ENCODE measurements around the gene TRIM7. TPM values are rescaled to one million over a fixed set of nuclear protein-coding genes. Genes with fewer than 3 reads are reported as not detected.

Gene TRIM7
- total and polyA plus RNA-seq, 9 of the 15 experiments (the other 6 are each of a cell fraction or from before 2014, with no cell fraction given): 2.6 to 14.9 (median 8.9) TPM

- TF ChIP-seq TFE3 (CRISPR knock-in tag; IDR thresholded peaks at IDR 0.05): no peak
- TF ChIP-seq SAP30 (IDR thresholded peaks at IDR 0.05; ENCODE audit: borderline replicate concordance, insufficient read depth, low read depth, low read length, poor library complexity, severe bottlenecking): peak; percentile 18
- TF ChIP-seq ZNF143 (CRISPR knock-in tag; IDR thresholded peaks at IDR 0.05): no peak
- TF ChIP-seq SMARCB1 (IDR thresholded peaks at IDR 0.05; ENCODE audit: insufficient read length, low read depth): no peak
- TF ChIP-seq GTF3C2 (IDR thresholded peaks at IDR 0.05; ENCODE audit: borderline replicate concordance, extremely low read depth, insufficient read length): no peak
- no peak for TF ChIP-seq ETV5 (CRISPR knock-in tag; IDR thresholded peaks at IDR 0.05; ENCODE audit: low read depth)
- 0 out of 2 replicates have a peak, but pooled peaks have one; percentile 43 for TF ChIP-seq HNRNPL (IDR thresholded peaks at IDR 0.05; ENCODE audit: low read depth, low read length)
- TF ChIP-seq POLR2H (tag; IDR thresholded peaks at IDR 0.05; ENCODE audit: low read depth): no peak
- TF ChIP-seq CTBP1 (IDR thresholded peaks at IDR 0.05; ENCODE audit: borderline replicate concordance): peak; percentile 65; the same call in 1 of the 2 replicates
- no peak for TF ChIP-seq ID3 (CRISPR knock-in tag; IDR thresholded peaks at IDR 0.05)
- TF ChIP-seq ID3 (tag; IDR thresholded peaks at IDR 0.05): peak; percentile 73; the same call in 1 of the 2 replicates
- no peak for TF ChIP-seq SETDB1 (IDR thresholded peaks at IDR 0.05; ENCODE audit: low read length)
- no peak for TF ChIP-seq ZBTB12 (CRISPR knock-in tag; IDR thresholded peaks at IDR 0.05)
- TF ChIP-seq MTF1 (CRISPR knock-in tag; IDR thresholded peaks at IDR 0.05; ENCODE audit: borderline replicate concordance): no peak
- no peak; the same call in 1 of the 2 replicates for TF ChIP-seq VEZF1 (CRISPR knock-in tag; IDR thresholded peaks at IDR 0.05)
- 0 out of 2 replicates have a peak, but pooled peaks have one; percentile 36 for TF ChIP-seq SAFB (IDR thresholded peaks at IDR 0.05; ENCODE audit: borderline replicate concordance, low read depth, low read length)
- TF ChIP-seq FOS (IDR thresholded peaks at IDR 0.05; ENCODE audit: extremely low read depth, insufficient read length): no peak
Observed at GRCh38 chr5:181204826-181205760, at the start of gene TRIM7 (continued).
